Stomach (tissue), 9 donors: ENCODE measurements around the gene USHBP1. TPM values are rescaled to one million over a fixed set of nuclear protein-coding genes. Genes with fewer than 3 reads are reported as not detected.

ENCODE experiments used
- DNase-seq, 2 donors: peaks; one replicate each; pipeline versions ENCODE4 v3.0.0 to v3.0.0-alpha.2; 2013 to 2019
- H3K27ac ChIP-seq, 5 donors: fragments of 200-600 bp in 4 of 5; sonication (generic) in 4 of 5; one replicate each; pipeline ENCODE4 v1.5.1; 2013 to 2019; ENCODE audit warnings: mild to moderate bottlenecking in 1 of 5, moderate library complexity in 1 of 5
- H3K27me3 ChIP-seq, 3 donors: fragments of 200-600 bp; sonication (generic); one replicate each; pipeline ENCODE4 v1.5.1; 2017 to 2019; ENCODE audit warnings: mixed run types in 1 of 3
- H3K36me3 ChIP-seq, 4 donors: fragments of 200-600 bp; sonication (generic); 1 replicate in 3 of 4; 2 replicates in 1 of 4; pipeline ENCODE4 v1.5.1; 2016 to 2019
- H3K4me1 ChIP-seq, 4 donors: fragments of 200-600 bp; sonication (generic); one replicate each; pipeline ENCODE4 v1.5.1; 2016 to 2019
- H3K4me3 ChIP-seq, 4 donors: fragments of 200-600 bp; sonication (generic) in 3 of 4; one replicate each; pipeline ENCODE4 v1.5.1; 2016 to 2019; ENCODE audit warnings: mild to moderate bottlenecking in 1 of 4
- H3K9me3 ChIP-seq, 4 donors: fragments of 200-600 bp; sonication (generic); one replicate each; pipeline ENCODE4 v1.5.1; 2016 to 2019
- EP300 ChIP-seq: sonication (generic); formaldehyde crosslinking; IDR thresholded peaks from one replicate; pipeline ENCODE4 v1.6.1; 2017; ENCODE audit warnings: antibody characterized with exemption
- POLR2A ChIP-seq, 4 donors: fragments of 450-650 bp; IDR thresholded peaks; one replicate each; pipeline ENCODE4 v1.6.1; 2016; ENCODE audit warnings: antibody characterized with exemption in 4 of 4, control low read depth in 2 of 4, mild to moderate bottlenecking in 1 of 4, moderate library complexity in 1 of 4
- POLR2AphosphoS5 ChIP-seq, 3 donors: sonication (generic); formaldehyde crosslinking; IDR thresholded peaks; one replicate each; pipeline ENCODE4 v1.6.1; 2016; ENCODE audit warnings: antibody characterized with exemption in 3 of 3
- WGBS, 5 donors: extraction: QIAGEN DNeasy Blood & Tissue Kit in 3 of 5; methylation state at CpG; one replicate each; pipeline versions ENCODE4 v1.1.5 to v1.1.7; 2013 to 2018; 5-methylcytosine and 5-hydroxymethylcytosine counted together
- intact Hi-C: fragments of 100-400 bp; cut with DNase I; formaldehyde crosslinking; loops from one replicate; pipeline ENCODE4 v1.15.1; 2023; ENCODE audit warnings: low total_unique reads
- polyA plus RNA-seq, 3 donors: library from polyadenylated mRNA; stranded (reverse); fragments of 200-250 nt; gene quantifications; one replicate each; pipeline ENCODE4 v1.2.3, GENCODE V29; 2013
- total RNA-seq, 5 donors: library from RNA; depleted of rRNA; stranded (reverse); fragments of >200 nt; gene quantifications; one replicate each; pipeline versions ENCODE4 v1.1.0 to v1.2.3, GENCODE V29; 2014 to 2016
- TF ChIP-seq, protein P1 (sequence below), 7 experiments: fragments of 450-650 bp in 4 of 7; fragments of 200-600 bp in 3 of 7; sonication (generic) in 3 of 7; IDR thresholded peaks; one replicate each; pipeline ENCODE4 v1.5.1; 2016 to 2019; ENCODE audit warnings: antibody characterized with exemption in 7 of 7, control low read depth in 2 of 7, mild to moderate bottlenecking in 1 of 7
- donor health status: healthy with polysubstance abuse.
- donor health status: Bipolar disorder and iron deficiency.
- donor health status: healthy.

Gene USHBP1
- total and polyA plus RNA-seq, 8 donors = 2.1 to 7.7 (median 3.8) TPM; not detected in 2

DNA sequence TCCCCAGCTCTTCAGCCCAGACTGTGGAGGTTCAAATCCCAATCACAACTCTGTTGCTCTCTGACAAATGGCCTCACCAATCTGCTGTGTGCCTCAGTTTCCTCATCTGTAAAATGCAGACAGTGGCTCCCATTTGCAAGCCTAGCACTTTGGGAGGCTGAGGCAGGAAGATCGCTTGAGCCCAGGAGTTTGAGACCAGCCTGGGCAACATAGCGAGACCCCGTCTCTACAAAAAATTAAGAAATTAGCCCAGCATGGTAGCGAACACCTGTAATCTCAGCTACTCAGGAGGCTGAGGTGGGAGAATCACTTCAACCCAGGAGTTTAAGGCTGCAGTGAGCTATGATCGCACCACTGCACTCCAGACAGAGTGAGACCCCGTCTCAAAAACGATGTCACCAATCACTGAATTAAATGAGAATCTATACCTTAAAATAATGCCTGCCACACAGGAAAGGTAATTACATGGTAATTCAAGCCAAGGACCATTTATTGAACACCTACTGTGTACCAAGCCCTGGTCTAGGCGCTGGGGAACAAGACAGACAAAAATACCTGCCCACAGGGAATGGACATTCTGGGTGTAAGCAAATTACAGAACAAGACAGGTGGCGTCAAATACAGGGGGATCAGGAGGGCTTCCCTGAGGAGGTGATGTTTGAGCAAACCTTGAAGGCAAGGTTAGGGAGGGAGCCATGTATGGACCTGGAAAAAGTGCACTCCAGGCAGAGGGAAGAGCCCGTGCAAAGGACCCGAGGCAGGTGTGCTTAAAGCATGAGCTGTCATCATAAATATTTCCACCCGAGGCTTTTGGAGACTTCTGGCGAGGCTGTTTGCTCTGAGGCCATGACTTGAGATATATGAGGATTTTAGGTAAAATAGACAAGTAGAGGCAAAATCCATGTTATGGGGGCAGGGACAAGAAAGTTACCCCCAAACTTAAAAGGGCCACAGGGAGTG is 26.5 kb downstream of the USHBP1 start:
- Histone ChIP-seq H3K4me3 (no peak overlapping the region), H3K27ac (peak overlapping the region in 3 of 5 donors; percentile 42 to 87 (median 86)), H3K36me3 (peaks cover 4 to 35% (median 32%) of the 10 kb centered on the region in 4 donors), H3K9me3 (no peaks in the 10 kb centered on the region), H3K27me3 (no peaks in the 10 kb centered on the region), H3K4me1 (peaks cover 60 to 89% (median 82%) of the 10 kb centered on the region in 4 donors)
- 89 to 93% (median 90%) methylated on average over 13 of the region's 13 CpGs for WGBS, 5 donors
- no peak for DNase-seq
- TF ChIP-seq POLR2A (IDR thresholded peaks at IDR 0.05) (no peak), POLR2AphosphoS5 (IDR thresholded peaks at IDR 0.05) (no peak), EP300 (no peak)
- TF ChIP-seq, protein P1, sequence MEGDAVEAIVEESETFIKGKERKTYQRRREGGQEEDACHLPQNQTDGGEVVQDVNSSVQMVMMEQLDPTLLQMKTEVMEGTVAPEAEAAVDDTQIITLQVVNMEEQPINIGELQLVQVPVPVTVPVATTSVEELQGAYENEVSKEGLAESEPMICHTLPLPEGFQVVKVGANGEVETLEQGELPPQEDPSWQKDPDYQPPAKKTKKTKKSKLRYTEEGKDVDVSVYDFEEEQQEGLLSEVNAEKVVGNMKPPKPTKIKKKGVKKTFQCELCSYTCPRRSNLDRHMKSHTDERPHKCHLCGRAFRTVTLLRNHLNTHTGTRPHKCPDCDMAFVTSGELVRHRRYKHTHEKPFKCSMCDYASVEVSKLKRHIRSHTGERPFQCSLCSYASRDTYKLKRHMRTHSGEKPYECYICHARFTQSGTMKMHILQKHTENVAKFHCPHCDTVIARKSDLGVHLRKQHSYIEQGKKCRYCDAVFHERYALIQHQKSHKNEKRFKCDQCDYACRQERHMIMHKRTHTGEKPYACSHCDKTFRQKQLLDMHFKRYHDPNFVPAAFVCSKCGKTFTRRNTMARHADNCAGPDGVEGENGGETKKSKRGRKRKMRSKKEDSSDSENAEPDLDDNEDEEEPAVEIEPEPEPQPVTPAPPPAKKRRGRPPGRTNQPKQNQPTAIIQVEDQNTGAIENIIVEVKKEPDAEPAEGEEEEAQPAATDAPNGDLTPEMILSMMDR (IDR thresholded peaks at IDR 0.05) = no peak
- intact Hi-C loops = no loop called here

GRCh38 chr19:17236811-17237543 is 27.6 kb downstream of the USHBP1 start:
- H3K27ac ChIP-seq = peak overlapping the region; percentile 55 to 86 (median 83)

GRCh38 chr19:17235971-17236777 is 28.4 kb downstream of the USHBP1 start:
- peaks cover 45 to 73% (median 67%) of the 10 kb centered on the region in 4 donors for H3K4me1 ChIP-seq
- H3K4me3 ChIP-seq = peak overlapping the region; percentile 44 to 73 (median 53)
- no peak for TF ChIP-seq EP300
- TF ChIP-seq, protein P1 (IDR thresholded peaks at IDR 0.05) = no peak
- TF ChIP-seq POLR2AphosphoS5 (IDR thresholded peaks at IDR 0.05) = no peak
- TF ChIP-seq POLR2A (IDR thresholded peaks at IDR 0.05) = no peak
- intact Hi-C loops = no loop called here
- WGBS, 5 donors = 5 to 24% (median 10%) methylated on average over 6 to 25 of the region's 27 CpGs
- peaks cover 17 to 54% (median 50%) of the 10 kb centered on the region in 4 donors for H3K36me3 ChIP-seq
- peak overlapping the region; percentile 75 to 86 (median 85) for H3K27ac ChIP-seq
- H3K9me3 ChIP-seq = no peaks in the 10 kb centered on the region
- H3K27me3 ChIP-seq = no peaks in the 10 kb centered on the region
- DNase-seq = peak in 1 of 2 donors; percentile 74

More at GRCh38 chr19:17236811-17237543, 27.6 kb downstream of the USHBP1 start:
- peak in 1 of 2 donors; percentile 50 for DNase-seq
- TF ChIP-seq, protein P1 (IDR thresholded peaks at IDR 0.05) = no peak
- no peak for TF ChIP-seq EP300
- no peak for TF ChIP-seq POLR2A (IDR thresholded peaks at IDR 0.05)
- TF ChIP-seq POLR2AphosphoS5 (IDR thresholded peaks at IDR 0.05) = no peak
- Histone ChIP-seq H3K36me3 (peaks cover 13 to 46% (median 42%) of the 10 kb centered on the region in 4 donors), H3K27me3 (no peaks in the 10 kb centered on the region), H3K4me1 (peaks cover 51 to 81% (median 74%) of the 10 kb centered on the region in 4 donors), H3K4me3 (peak overlapping the region in 2 of 4 donors; percentile 44 to 73), H3K9me3 (no peaks in the 10 kb centered on the region)
- intact Hi-C loops = no loop called here
- 66 to 79% (median 69%) methylated on average over 16 to 18 of the region's 18 CpGs for WGBS, 5 donors
